ENCODE results near the gene VMAC. TPM values are rescaled to one million over a fixed set of nuclear protein-coding genes. Genes with fewer than 3 reads are reported as not detected.

Gene VMAC
- total RNA-seq, 4 donors from 2014 or later: 0.65 to 13.0 (median 5.6) TPM

DNA sequence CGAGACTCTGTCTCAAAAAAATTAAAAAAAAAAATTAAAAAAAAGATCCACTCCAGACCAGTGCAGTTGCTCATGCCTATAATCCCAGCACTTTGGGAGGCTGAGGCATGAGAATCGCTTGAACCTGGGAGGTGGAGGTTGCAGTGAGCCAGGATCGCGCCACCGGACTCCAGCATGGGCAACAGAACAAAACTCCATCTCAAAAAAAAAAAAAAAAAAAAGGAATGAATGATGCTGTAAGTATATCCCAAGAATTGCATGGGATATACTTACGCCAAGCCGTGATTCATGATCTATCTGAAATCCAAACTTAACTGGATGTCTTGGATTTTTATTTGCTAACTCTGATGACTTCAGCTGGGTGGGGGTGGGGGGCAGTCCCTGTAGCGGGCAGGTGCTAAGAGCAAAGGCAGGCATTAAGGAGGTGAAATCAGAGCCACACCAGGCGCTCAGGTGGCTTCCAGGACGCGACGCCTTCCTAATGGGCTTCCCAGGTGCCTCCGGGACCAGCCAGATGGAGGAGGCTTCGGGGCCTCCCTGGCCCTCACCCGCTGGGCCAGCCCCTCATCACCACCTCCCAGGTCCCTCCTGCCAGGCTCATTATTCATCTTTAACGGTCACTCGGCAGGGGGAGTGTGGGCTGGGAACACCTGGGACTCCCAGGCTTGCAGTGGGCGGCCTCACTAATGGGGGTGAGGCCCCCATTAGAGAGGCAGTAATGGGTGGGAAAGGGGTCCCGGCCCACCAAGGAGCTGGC is 23.0 kb upstream of the VMAC start:
- TF ChIP-seq CTCF (IDR thresholded peaks at IDR 0.05; ENCODE audit: low read depth): no peak

DNA sequence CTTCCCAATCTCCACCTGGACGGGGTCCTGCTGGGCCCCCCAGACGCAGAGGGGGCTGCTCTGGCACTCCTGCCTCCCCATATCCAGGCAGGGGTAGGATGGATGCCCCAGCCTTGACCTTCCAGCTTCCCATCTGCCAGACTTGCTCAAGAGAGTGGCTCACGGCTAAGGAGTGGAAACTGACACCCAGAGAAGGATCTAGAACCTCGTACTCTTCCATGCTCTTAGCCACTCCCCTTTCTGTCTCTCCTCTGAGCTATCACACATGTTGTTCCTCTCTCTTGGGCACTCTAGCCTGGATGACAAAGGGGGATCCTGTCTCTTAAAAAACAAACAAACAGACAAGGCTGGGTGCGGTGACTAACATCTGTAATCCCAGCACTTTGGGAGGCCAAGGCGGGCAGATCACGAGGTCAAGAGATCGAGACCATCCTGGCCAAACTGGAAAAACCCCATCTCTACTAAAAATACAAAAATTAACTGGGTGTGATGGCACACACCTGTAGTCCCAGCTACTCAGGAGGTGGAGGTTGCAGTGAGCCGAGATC is 22.2 kb upstream of the VMAC start:
- no peak for TF ChIP-seq CTCF (IDR thresholded peaks at IDR 0.05; ENCODE audit: low read depth)

DNA sequence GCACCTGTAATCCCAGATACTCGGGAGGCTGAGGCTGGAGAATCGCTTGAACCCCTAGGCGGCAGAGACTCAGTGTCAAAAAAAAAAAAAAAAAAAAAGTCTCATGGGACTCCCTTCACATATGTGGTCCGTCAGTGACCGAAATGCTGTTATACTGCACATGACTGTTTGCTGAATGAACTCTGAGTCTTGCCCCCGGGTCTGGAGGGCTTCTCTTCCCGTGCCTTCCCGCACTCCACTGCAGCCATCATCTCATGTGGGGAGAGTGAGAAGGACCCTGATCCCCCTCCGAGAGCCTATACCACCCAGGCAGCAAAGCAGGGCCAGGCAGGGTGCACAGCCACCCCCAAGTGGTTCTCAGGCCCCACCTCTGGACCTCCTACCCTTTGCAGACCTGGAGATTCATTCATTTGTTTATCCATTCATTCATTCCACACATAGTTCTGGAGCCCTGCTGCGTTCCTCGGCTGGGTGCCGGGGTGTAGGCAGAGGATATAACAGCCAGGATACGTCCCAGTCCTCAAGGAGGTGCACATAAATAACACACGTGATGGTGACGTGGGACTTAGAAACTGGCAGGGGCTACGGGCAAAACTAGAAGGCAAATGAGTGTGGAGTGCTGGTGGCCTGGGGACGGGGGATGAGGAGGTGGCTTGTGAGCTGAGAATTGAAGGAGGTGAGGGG is 15.2 kb upstream of the VMAC start:
- no peak for TF ChIP-seq CTCF (IDR thresholded peaks at IDR 0.05; ENCODE audit: low read depth)

- no peak for TF ChIP-seq CTCF (IDR thresholded peaks at IDR 0.05; ENCODE audit: low read depth)
Observed at GRCh38 chr19:5890099-5890498, 14.6 kb upstream of the VMAC start.

DNA sequence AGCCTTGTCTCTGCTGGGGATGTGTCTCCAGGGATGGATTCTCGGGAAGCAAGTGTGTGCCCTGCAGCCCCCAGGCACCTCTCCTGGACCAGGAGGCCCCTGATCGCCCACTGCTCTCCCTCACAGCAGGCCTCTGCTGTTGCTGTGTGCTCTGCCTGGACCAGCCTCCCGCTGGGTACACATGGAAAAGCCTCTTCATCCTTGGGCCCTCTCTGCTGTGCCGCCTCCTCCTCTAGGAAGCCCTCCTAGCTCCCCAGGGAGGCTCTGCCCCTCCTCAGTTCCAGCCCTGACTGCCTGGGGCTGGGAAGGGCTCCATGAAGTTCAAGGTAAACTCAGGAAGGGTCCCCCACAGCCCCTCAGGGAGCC is 13.1 kb upstream of the VMAC start:
- no peak for TF ChIP-seq CTCF (IDR thresholded peaks at IDR 0.05; ENCODE audit: low read depth)

GRCh38 chr19:5891938-5892771 is 12.5 kb upstream of the VMAC start:
- no peak for TF ChIP-seq CTCF (IDR thresholded peaks at IDR 0.05; ENCODE audit: low read depth)
